Germinal center (tissue), 1 donor: ENCODE results near the gene WDR31.

Experiments
- DNase-seq: peaks from one replicate; pipeline ENCODE4 v3.0.0; 2012; ENCODE audit warnings: mixed read lengths, low spot score

The WDR31 gene

GRCh38 chr9:113331780-113332179, 8.3 kb downstream of the WDR31 start:
- DNase-seq: no peak

GRCh38 chr9:113328045-113328782, 11.9 kb downstream of the WDR31 start:
- no peak for DNase-seq

- no peak for DNase-seq
Measured at GRCh38 chr9:113326230-113326629, 13.8 kb downstream of the WDR31 start.

- DNase-seq: no peak
Measured at GRCh38 chr9:113322671-113323070, 17.4 kb downstream of the WDR31 start.

- no peak for DNase-seq
Measured at GRCh38 chr9:113320051-113320450, 20.0 kb downstream of the WDR31 start.

- no peak for DNase-seq
Measured at GRCh38 chr9:113319054-113319453, 21.0 kb downstream of the WDR31 start.

GRCh38 chr9:113317777-113318176, 22.3 kb downstream of the WDR31 start:
- DNase-seq: no peak

- DNase-seq: no peak
Measured at GRCh38 chr9:113316030-113316429, 24.0 kb downstream of the WDR31 start.

- DNase-seq: no peak
Measured at GRCh38 chr9:113315231-113315630, 24.8 kb downstream of the WDR31 start.

GRCh38 chr9:113313261-113313660, 26.8 kb downstream of the WDR31 start:
- DNase-seq: no peak

GRCh38 chr9:113311961-113312360, 28.1 kb downstream of the WDR31 start:
- no peak for DNase-seq

GRCh38 chr9:113310538-113310937, 29.5 kb downstream of the WDR31 start:
- DNase-seq: no peak

GRCh38 chr9:113309204-113309813, 30.8 kb downstream of the WDR31 start:
- peak; percentile 11 for DNase-seq

- no peak for DNase-seq
Measured at GRCh38 chr9:113307396-113307975, 32.6 kb downstream of the WDR31 start.

- no peak for DNase-seq
Measured at GRCh38 chr9:113306566-113306965, 33.5 kb downstream of the WDR31 start.

- no peak for DNase-seq
Measured at GRCh38 chr9:113302792-113303418, 37.2 kb downstream of the WDR31 start, which contains the start of gene RNF183. TSS of gene RNF183 (minus strand) at chr9:113303376. CDS start at chr9:113298184, 5,192 bp downstream.

GRCh38 chr9:113301548-113301947, 38.5 kb downstream of the WDR31 start:
- DNase-seq: no peak

GRCh38 chr9:113299800-113300292, 40.2 kb downstream of the WDR31 start:
- no peak for DNase-seq

GRCh38 chr9:113298924-113299770, 40.9 kb downstream of the WDR31 start:
- no peak for DNase-seq

- no peak for DNase-seq
Measured at GRCh38 chr9:113298311-113298710, 41.8 kb downstream of the WDR31 start.

GRCh38 chr9:113296796-113297558, 43.1 kb downstream of the WDR31 start:
- no peak for DNase-seq
